Liver (tissue), 3 donors: ENCODE results near the gene VAPA.

Experiments used
- CTCF ChIP-seq: fragments of 150-350 bp; IDR thresholded peaks from 2 replicates; pipeline ENCODE4 v1.5.1; 2017; ENCODE audit warnings: improper control_type of control experiment, low read depth, low read length; ENCODE audit not compliant: missing input control
- GABPA ChIP-seq, 2 donors: IDR thresholded peaks in 1 of 2; conservative IDR thresholded peaks in 1 of 2; 2 replicates each; pipeline ENCODE4 v1.6.1; 2016; ENCODE audit warnings: antibody characterized with exemption in 2 of 2, mild to moderate bottlenecking in 1 of 2, moderate library complexity in 1 of 2
- JUND ChIP-seq, 2 donors: IDR thresholded peaks; 2 replicates each; pipeline ENCODE4 v1.6.1; 2016; ENCODE audit warnings: antibody characterized with exemption in 2 of 2
- RAD21 ChIP-seq, 2 donors: IDR thresholded peaks; 2 replicates each; pipeline ENCODE4 v1.6.1; 2016; ENCODE audit warnings: antibody characterized with exemption in 2 of 2, mild to moderate bottlenecking in 2 of 2
- REST ChIP-seq: IDR thresholded peaks from 2 replicates; pipeline ENCODE4 v1.6.1; 2016; ENCODE audit warnings: antibody characterized with exemption, mild to moderate bottlenecking
- SP1 ChIP-seq: IDR thresholded peaks from 2 replicates; pipeline ENCODE4 v1.6.1; 2018; ENCODE audit warnings: antibody characterized with exemption, mild to moderate bottlenecking
- TAF1 ChIP-seq: conservative IDR thresholded peaks from 2 replicates; pipeline ENCODE4 v1.6.1; 2016; ENCODE audit warnings: antibody characterized with exemption, mild to moderate bottlenecking
- ZBTB33 ChIP-seq: IDR thresholded peaks from 2 replicates; pipeline ENCODE4 v1.6.1; 2016; ENCODE audit warnings: antibody characterized with exemption
- donor health status: healthy.
- donor health status: healthy.

GRCh38 chr18:9934274-9934673, 20.5 kb downstream of the VAPA start:
- TF ChIP-seq TAF1 (no peak), CTCF (no peak), ZBTB33 (no peak), RAD21 (IDR thresholded peaks at IDR 0.05) (no peak), GABPA (IDR thresholded peaks at IDR 0.05 in 1 of 2, conservative IDR thresholded peaks at IDR 0.05 in 1 of 2) (no peak), REST (no peak), JUND (IDR thresholded peaks at IDR 0.05) (no peak), SP1 (no peak)
